Measurements from ENCODE around the gene TARDBP. TPM values are rescaled to one million over a fixed set of nuclear protein-coding genes. Genes with fewer than 3 reads are reported as not detected.
A peak's percentile ranks its signal among the peaks of the same experiment; 100 is the strongest.
"Not testable (repeated sequence)": the region's sequence is repeated elsewhere in the genome, so short reads cannot be mapped to it uniquely, and the experiment has no call there.

TARDBP gene
- total RNA-seq, 2 donors from 2014 or later: 149 to 156 TPM

DNA sequence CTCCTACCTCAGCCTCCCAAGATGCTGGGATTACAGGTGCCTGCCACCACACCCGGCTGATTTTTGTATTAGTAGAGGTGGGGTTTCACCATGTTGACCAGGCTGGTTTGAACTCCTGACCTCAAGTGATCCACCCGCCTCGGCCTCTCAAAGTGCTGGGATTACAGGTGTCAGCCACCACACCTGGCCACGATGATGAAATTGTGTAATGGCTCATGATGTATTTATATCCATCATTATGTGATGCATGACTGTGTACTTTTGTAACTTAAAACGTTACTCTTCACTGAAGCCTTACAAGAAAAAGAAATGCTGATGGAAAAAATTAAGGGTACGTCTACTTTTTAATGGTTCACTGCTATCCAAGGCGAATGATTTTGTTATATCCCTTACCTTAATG is 7.5 kb downstream of the TARDBP start:
- DNase-seq: no peak
- H3K27ac Mint-ChIP-seq: no peak overlapping the region
- no peak for ATAC-seq (replicated peaks in 1 of 2)
- H3K4me1 Mint-ChIP-seq (ENCODE audit: low read depth): peaks cover 34% of the 10 kb centered on the region
- H3K9me3 Mint-ChIP-seq: no peaks in the 10 kb centered on the region
- H3K36me3 Mint-ChIP-seq (ENCODE audit: insufficient read depth in 2 of 2): peaks cover 14 to 66% of the 10 kb centered on the region in 2 donors
- no peak overlapping the region for H3K4me3 Mint-ChIP-seq
- H3K27me3 Mint-ChIP-seq (ENCODE audit: low read depth): no peaks in the 10 kb centered on the region

DNA sequence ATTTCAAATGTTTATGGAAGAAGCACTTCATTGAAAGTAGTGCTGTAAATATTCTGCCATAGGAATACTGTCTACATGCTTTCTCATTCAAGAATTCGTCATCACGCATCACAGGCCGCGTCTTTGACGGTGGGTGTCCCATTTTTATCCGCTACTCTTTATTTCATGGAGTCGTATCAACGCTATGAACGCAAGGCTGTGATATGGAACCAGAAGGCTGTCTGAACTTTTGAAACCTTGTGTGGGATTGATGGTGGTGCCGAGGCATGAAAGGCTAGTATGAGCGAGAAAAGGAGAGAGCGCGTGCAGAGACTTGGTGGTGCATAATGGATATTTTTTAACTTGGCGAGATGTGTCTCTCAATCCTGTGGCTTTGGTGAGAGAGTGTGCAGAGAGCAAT is 10.7 kb downstream of the TARDBP start:
- peaks cover 15 to 54% of the 10 kb centered on the region in 2 donors for H3K36me3 Mint-ChIP-seq (ENCODE audit: insufficient read depth in 2 of 2)
- DNase-seq (no peak), ATAC-seq (replicated peaks in 1 of 2) (no peak)
- no peaks in the 10 kb centered on the region for H3K9me3 Mint-ChIP-seq
- H3K4me1 Mint-ChIP-seq (ENCODE audit: low read depth): peaks cover 21% of the 10 kb centered on the region
- H3K27me3 Mint-ChIP-seq (ENCODE audit: low read depth): no peaks in the 10 kb centered on the region
- no peak overlapping the region for H3K27ac Mint-ChIP-seq
- no peak overlapping the region for H3K4me3 Mint-ChIP-seq

DNA sequence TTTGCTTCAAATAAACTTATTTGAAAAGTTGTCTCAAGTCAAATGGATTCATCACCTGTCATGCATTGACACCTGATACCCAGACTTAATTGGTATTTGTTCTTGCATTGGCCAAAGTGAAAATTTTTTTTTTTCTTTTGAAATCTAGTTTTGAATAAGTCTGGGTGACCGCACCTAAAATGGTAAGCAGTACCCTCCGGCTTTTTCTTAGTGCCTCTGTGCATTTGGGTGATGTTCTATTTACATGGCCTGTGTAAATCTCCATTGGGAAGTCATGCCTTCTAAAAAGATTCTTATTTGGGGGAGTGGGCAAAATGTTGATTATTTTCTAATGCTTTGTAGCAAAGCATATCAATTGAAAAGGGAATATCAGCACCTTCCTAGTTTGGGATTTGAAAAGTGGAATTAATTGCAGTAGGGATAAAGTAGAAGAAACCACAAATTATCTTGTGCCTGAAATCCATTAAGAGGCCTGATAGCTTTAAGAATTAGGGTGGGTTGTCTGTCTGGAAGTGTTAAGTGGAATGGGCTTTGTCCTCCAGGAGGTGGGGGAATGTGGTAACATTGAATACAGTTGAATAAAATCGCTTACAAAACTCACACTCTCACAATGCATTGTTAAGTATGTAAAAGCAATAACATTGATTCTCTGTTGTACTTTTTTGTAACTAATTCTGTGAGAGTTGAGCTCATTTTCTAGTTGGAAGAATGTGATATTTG is 11.9 kb downstream of the TARDBP start:
- peak overlapping the region; percentile 79 for H3K27ac Mint-ChIP-seq
- peak overlapping the region in 1 of 2 donors; percentile 29 for H3K4me3 Mint-ChIP-seq
- DNase-seq (no peak), ATAC-seq (replicated peaks in 1 of 2) (no peak)
- H3K4me1 Mint-ChIP-seq (ENCODE audit: low read depth): peaks cover 16% of the 10 kb centered on the region
- H3K9me3 Mint-ChIP-seq: no peaks in the 10 kb centered on the region
- peaks cover 10 to 43% of the 10 kb centered on the region in 2 donors for H3K36me3 Mint-ChIP-seq (ENCODE audit: insufficient read depth in 2 of 2)
- no peaks in the 10 kb centered on the region for H3K27me3 Mint-ChIP-seq (ENCODE audit: low read depth)

DNA sequence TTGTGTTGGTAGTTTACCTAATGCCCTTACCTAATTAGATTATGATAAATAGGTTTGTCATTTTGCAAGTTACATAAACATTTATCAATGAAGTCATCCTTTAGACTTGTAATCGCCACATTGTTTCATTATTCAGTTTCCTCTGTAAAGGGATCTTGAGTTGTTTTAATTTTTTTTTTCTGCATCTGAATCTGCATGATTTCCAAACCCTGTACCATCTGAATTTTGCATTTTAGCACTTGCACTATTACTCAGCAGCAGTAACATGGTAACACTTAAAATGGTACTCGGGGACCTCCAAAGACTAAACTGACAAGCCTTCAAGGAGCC is 12.4 kb downstream of the TARDBP start:
- peak in 1 of 2 donors; percentile 27 for ATAC-seq (replicated peaks in 1 of 2)
- Mint-ChIP-seq H3K4me1 (ENCODE audit: low read depth) (peaks cover 16% of the 10 kb centered on the region), H3K4me3 (no peak overlapping the region), H3K36me3 (ENCODE audit: insufficient read depth in 2 of 2) (peaks cover 10 to 39% of the 10 kb centered on the region in 2 donors), H3K27ac (peak overlapping the region; percentile 79), H3K27me3 (ENCODE audit: low read depth) (no peaks in the 10 kb centered on the region), H3K9me3 (no peaks in the 10 kb centered on the region)
- DNase-seq: no peak

DNA sequence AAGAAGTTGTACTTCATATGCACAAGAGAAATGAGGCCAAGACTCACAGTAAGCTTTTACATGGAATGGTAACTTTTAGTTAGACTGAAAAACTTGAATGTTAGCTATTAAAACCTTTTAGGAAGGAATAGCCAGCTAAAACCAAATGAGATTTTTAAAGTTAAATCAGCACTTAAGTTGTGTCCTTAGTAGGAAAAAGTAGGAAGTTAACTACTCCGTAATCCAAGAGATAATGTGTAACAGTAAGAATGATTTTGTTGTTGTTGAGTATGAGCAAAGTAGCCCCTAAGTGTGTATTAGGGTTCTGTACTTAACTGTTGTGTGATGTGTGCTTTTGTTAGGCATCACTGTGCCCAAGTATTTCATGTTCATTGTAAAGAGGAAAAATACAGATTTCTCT is 13.2 kb downstream of the TARDBP start:
- H3K36me3 Mint-ChIP-seq (ENCODE audit: insufficient read depth in 2 of 2): peaks cover 10 to 35% of the 10 kb centered on the region in 2 donors
- ATAC-seq (replicated peaks in 1 of 2) (no peak), DNase-seq (no peak)
- H3K9me3 Mint-ChIP-seq: no peaks in the 10 kb centered on the region
- peak overlapping the region; percentile 71 for H3K27ac Mint-ChIP-seq
- H3K4me1 Mint-ChIP-seq (ENCODE audit: low read depth): peaks cover 16% of the 10 kb centered on the region
- H3K4me3 Mint-ChIP-seq: no peak overlapping the region
- no peaks in the 10 kb centered on the region for H3K27me3 Mint-ChIP-seq (ENCODE audit: low read depth)

DNA sequence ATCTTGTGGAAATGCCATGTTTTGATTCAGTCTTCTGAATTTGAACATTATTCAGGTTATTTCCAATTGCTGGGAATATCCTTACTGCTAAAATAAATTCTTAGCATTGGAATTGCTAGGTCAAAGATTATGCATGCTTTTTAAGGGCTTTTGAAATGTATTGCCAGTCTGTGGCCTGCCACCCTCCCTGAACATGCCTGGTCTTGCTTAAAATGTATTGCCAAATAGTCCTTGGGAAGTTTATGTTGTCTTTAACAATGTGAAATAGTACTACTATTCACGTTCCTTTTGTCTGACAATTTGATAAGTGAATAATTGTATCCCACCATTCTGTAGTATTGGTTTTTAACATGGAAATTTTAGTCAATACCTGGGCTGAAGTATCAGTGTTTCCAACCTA is 13.6 kb downstream of the TARDBP start:
- H3K4me1 Mint-ChIP-seq (ENCODE audit: low read depth): peaks cover 16% of the 10 kb centered on the region
- ATAC-seq (replicated peaks in 1 of 2) (no peak), DNase-seq (no peak)
- no peaks in the 10 kb centered on the region for H3K27me3 Mint-ChIP-seq (ENCODE audit: low read depth)
- peaks cover 10 to 35% of the 10 kb centered on the region in 2 donors for H3K36me3 Mint-ChIP-seq (ENCODE audit: insufficient read depth in 2 of 2)
- H3K9me3 Mint-ChIP-seq: no peaks in the 10 kb centered on the region
- H3K27ac Mint-ChIP-seq: peak overlapping the region; percentile 71
- H3K4me3 Mint-ChIP-seq: no peak overlapping the region

DNA sequence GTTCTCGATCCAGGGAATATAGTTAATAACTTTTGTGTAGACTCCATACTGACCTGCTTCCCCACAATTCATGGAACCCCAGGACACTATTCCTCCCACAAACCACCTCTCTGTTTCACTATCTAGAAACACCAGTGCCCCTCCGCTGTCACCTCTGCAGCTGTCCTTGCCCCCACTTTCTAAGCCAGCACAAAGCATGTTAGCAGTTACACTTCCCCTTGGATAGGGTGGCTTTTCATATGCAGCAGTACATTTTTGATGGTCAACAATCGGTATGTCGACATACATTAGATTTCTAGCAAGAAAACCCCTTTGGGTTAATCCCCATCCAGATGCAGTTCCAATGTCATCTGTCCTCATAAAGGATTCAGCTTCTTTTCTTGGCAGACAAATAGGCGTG is 14.4 kb downstream of the TARDBP start:
- H3K36me3 Mint-ChIP-seq (ENCODE audit: insufficient read depth in 2 of 2): peaks cover 10 to 32% of the 10 kb centered on the region in 2 donors
- H3K27me3 Mint-ChIP-seq (ENCODE audit: low read depth): no peaks in the 10 kb centered on the region
- H3K27ac Mint-ChIP-seq: peak overlapping the region; percentile 69
- H3K9me3 Mint-ChIP-seq: no peaks in the 10 kb centered on the region
- peaks cover 10% of the 10 kb centered on the region for H3K4me1 Mint-ChIP-seq (ENCODE audit: low read depth)
- no peak for DNase-seq
- ATAC-seq (replicated peaks in 1 of 2): no peak
- no peak overlapping the region for H3K4me3 Mint-ChIP-seq

DNA sequence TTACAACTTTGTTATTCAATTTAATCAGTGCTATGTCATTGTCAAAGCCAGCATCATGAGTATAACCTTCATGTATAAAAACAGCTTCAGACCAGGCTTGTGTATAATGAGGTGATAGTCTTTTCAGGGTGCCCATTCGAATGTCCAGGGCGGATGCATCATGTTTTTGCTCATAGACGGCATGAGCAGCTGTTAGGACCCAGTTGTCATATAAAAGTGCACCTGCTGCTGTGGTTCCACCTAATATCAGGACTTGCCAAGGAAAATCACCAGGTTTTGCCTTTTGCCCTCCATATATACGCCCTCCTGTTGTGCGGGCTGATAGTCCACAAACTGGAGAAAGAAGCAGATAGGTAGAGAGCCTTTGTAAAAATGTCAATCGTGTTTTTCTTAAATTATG is 14.9 kb downstream of the TARDBP start:
- no peaks in the 10 kb centered on the region for H3K27me3 Mint-ChIP-seq (ENCODE audit: low read depth)
- H3K36me3 Mint-ChIP-seq (ENCODE audit: insufficient read depth in 2 of 2): peaks cover 7 to 27% of the 10 kb centered on the region in 2 donors
- H3K4me3 Mint-ChIP-seq: no peak overlapping the region
- ATAC-seq (replicated peaks in 1 of 2): no peak
- H3K27ac Mint-ChIP-seq: peak overlapping the region; percentile 33
- no peaks in the 10 kb centered on the region for H3K9me3 Mint-ChIP-seq
- H3K4me1 Mint-ChIP-seq (ENCODE audit: low read depth): peaks cover 6% of the 10 kb centered on the region
- DNase-seq: no peak

DNA sequence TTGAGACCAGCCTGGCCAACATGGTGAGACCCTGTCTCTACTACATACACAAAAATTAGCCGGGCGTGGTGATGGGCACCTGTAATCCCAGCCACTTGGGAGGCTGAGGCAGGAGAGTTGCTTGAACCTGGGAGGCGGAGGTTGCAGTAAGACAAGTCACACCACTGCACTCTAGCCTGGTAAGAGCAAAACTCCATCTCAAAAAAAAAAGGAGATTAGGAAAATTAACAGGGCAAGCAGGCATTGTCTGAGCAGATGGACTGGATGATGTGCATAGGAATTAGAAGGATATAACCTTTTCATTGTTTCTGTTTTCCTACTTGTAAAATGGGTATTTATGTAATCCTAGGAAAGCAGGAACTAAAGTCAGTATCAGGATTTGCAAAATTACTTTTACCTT is 15.6 kb downstream of the TARDBP start:
- H3K4me1 Mint-ChIP-seq (ENCODE audit: low read depth): peaks cover 5% of the 10 kb centered on the region
- peak overlapping the region; percentile 42 for H3K27ac Mint-ChIP-seq
- ATAC-seq (replicated peaks in 1 of 2) (no peak), DNase-seq (no peak)
- H3K36me3 Mint-ChIP-seq (ENCODE audit: insufficient read depth in 2 of 2): peaks cover 6 to 23% of the 10 kb centered on the region in 2 donors
- H3K27me3 Mint-ChIP-seq (ENCODE audit: low read depth): no peaks in the 10 kb centered on the region
- H3K9me3 Mint-ChIP-seq: no peaks in the 10 kb centered on the region
- no peak overlapping the region for H3K4me3 Mint-ChIP-seq

DNA sequence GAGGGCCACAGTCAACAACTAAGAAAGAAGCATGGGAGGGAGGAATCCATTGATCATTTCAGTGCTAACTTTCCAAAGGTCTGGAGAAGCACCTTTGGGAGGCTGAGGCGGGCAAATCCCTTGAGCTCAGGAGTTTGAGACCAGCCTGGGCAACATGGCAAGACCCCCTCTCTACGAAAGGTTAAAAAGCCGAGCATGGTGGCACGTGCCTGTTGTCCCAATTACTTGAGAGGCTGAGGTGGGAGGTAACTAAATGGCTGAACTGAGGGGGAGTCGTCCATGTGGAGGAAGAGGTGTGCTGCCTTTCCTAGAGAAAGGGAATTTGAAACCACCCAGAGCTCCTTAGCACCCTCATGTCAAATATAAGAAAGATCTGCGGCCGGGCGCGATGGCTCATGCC is 18.4 kb downstream of the TARDBP start:
- H3K27ac Mint-ChIP-seq: peak overlapping the region; percentile 25
- H3K9me3 Mint-ChIP-seq: no peaks in the 10 kb centered on the region
- no peaks in the 10 kb centered on the region for H3K27me3 Mint-ChIP-seq (ENCODE audit: low read depth)
- H3K36me3 Mint-ChIP-seq (ENCODE audit: insufficient read depth in 2 of 2): peaks cover 1 to 2% of the 10 kb centered on the region in 2 donors
- ATAC-seq (replicated peaks in 1 of 2): no peak
- no peak overlapping the region for H3K4me3 Mint-ChIP-seq
- no peak for DNase-seq
- no peaks in the 10 kb centered on the region for H3K4me1 Mint-ChIP-seq (ENCODE audit: low read depth)

DNA sequence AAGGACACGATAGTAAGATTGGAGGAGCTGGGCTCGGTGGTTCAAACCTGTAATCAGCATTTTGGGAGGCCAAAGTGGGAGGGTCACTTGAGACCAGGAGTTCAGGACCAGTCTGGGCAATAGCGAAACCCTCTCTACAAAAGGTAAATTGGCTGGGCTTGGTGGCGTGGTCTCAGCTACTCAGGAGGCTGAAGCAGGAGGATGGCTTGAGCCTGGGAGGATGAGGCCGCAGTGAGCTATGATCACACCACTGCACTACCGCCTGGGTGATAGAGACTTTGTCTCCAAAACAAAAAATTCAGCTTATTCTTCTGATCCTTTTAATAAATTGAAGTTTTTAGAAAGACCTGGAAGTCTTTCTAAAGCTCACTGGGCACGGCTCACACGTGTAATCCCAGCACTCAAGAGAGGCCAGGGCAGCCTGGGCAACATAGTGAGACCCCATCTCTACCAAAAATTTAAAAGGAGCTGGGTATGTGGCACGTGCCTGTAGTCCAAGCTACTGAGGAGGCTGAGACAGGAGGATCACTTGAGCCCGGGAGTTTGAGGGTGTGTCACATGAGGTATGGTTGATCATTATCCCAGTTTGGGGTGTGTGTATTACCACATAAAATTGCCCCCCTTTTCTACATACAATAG is 19.3 kb downstream of the TARDBP start:
- peak; percentile 24 to 27 for ATAC-seq (replicated peaks in 1 of 2)
- Mint-ChIP-seq H3K4me1 (ENCODE audit: low read depth) (no peaks in the 10 kb centered on the region), H3K9me3 (no peaks in the 10 kb centered on the region)

DNA sequence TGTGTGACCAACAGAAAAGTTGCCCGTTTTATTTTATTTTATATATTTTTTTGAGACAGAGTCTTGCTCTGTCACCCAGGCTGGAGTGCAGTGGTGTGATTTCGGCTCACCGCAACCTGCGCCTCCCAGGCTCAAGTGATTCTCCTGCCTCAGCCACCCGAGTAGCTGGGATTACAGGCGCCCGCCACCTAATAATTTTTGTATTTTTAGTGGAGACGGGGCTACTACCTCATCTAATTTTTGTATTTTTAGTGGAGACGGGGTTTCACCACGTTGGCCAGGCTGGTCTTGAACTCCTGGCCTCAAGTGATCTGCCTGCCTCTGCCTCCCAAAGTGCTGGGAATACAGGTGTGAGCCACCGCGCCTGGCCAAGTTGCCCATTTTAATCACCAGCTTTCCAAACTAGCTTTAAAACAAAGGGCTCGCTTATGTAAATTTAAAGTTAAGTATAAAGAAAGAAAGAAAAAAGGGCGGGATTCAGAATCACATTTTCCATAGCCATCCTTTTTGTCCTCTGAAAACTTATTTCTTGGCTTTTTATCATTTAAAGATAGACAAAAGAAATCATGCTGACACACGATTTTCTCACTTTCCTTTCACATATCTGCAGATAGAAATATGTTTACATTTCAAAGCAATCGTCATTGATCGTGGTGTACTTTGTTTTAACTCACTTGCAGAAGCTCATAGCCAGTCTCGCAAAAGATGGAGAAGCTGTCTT is 24.7 kb downstream of the TARDBP start:
- not testable (repeated sequence) for H3K4me1 Mint-ChIP-seq (ENCODE audit: low read depth); H3K9me3 Mint-ChIP-seq; H3K4me3 Mint-ChIP-seq; DNase-seq; H3K36me3 Mint-ChIP-seq (ENCODE audit: insufficient read depth in 2 of 2); ATAC-seq (replicated peaks in 1 of 2); H3K27ac Mint-ChIP-seq; H3K27me3 Mint-ChIP-seq (ENCODE audit: low read depth)

More for the DNA sequence above, 19.3 kb downstream of the TARDBP start:
- DNase-seq: no peak
- H3K27ac Mint-ChIP-seq: no peak overlapping the region
- no peaks in the 10 kb centered on the region for H3K27me3 Mint-ChIP-seq (ENCODE audit: low read depth)
- no peak overlapping the region for H3K4me3 Mint-ChIP-seq
- peaks cover 1 to 2% of the 10 kb centered on the region in 2 donors for H3K36me3 Mint-ChIP-seq (ENCODE audit: insufficient read depth in 2 of 2)

DNA sequence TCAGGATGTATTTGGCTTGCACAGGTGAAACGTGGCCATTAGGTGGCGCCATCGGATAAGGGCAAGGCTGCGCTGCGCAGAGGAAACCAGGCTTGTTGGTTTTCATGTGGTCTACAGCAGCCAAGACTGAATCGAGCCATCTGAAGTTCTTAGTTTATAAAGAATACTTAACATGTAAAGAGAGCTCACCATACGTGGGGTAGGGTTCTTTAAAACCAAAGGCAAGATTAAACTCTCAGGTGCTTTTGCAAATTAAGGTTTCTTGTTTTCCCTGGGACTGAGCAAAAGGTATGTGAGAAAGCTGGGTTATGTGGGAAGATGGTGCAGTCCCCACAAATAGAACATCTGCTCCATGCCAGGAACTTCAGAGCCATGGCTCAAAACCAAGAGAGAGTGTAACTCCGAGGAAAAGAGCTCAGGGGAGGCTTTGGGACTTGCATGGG is 25.3 kb downstream of the TARDBP start:
- Mint-ChIP-seq H3K9me3 (no peaks in the 10 kb centered on the region), H3K27ac (no peak overlapping the region), H3K4me1 (ENCODE audit: low read depth) (no peaks in the 10 kb centered on the region), H3K36me3 (ENCODE audit: insufficient read depth in 2 of 2) (no peaks in the 10 kb centered on the region), H3K27me3 (ENCODE audit: low read depth) (no peaks in the 10 kb centered on the region), H3K4me3 (no peak overlapping the region)
- ATAC-seq (replicated peaks in 1 of 2) (peak; percentile 92 to 93), DNase-seq (peak; percentile 87 to 89)

Measured in activated T-cell treated with anti-CD3 and anti-CD28 coated beads, Interleukin-2, amount 50 U/mL, for 72 hours (primary cell).